Suprapubic skin (tissue), 4 donors: ENCODE data around the gene LYPD6B.

Source experiments
- CTCF ChIP-seq, 2 donors: fragments of 200-600 bp in 1 of 2; fragments of 450-650 bp in 1 of 2; sonication (generic) in 1 of 2; IDR thresholded peaks; one replicate each; pipeline ENCODE4 v1.5.1; 2016 to 2019; ENCODE audit warnings: antibody characterized with exemption in 2 of 2, mild to moderate bottlenecking in 1 of 2, moderate library complexity in 1 of 2
- POLR2A ChIP-seq, 2 donors: fragments of 450-650 bp; IDR thresholded peaks; one replicate each; pipeline ENCODE4 v1.6.1; 2017; ENCODE audit warnings: antibody characterized with exemption in 2 of 2, mild to moderate bottlenecking in 2 of 2, moderate library complexity in 2 of 2
- POLR2AphosphoS5 ChIP-seq, 3 donors: sonication (generic); formaldehyde crosslinking; IDR thresholded peaks; one replicate each; pipeline ENCODE4 v1.6.1; 2017; ENCODE audit warnings: antibody characterized with exemption in 3 of 3

GRCh38 chr2:149084924-149085795 is 46.7 kb downstream of the LYPD6B start:
- TF ChIP-seq CTCF (IDR thresholded peaks at IDR 0.05) (no peak), POLR2A (IDR thresholded peaks at IDR 0.05) (no peak), POLR2AphosphoS5 (IDR thresholded peaks at IDR 0.05) (no peak)
